C1 segment of cervical spinal cord (tissue), 14 donors: ENCODE results near the gene HOXC12.
A peak's percentile ranks its signal among the peaks of the same experiment; 100 is the strongest.

Experiments used
- DNase-seq, 14 donors: peaks; one replicate each; lab custom pipeline; 2025; lab: John Stamatoyannopoulos, UW

HOXC12 gene

DNA sequence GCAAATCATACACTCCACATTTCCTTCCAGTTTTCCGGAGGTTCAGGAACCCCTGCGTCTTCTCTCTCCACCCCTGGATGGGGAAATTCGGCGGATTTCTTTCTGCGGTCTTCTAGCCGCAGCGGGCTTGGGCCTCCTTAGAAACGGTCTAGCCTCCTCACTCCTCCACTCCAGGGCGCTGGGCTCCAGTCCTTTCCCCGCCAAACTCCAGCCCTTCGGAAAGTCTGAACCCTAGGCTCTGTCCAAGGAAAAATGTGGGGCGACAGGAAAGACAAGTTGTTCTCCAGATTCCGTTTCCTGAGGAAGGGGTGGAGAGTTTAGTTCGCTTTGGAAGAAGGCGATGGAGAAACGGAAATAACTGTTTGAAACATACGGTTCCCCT is 28.9 kb downstream of the HOXC12 start:
- DNase-seq, result no peak

DNA sequence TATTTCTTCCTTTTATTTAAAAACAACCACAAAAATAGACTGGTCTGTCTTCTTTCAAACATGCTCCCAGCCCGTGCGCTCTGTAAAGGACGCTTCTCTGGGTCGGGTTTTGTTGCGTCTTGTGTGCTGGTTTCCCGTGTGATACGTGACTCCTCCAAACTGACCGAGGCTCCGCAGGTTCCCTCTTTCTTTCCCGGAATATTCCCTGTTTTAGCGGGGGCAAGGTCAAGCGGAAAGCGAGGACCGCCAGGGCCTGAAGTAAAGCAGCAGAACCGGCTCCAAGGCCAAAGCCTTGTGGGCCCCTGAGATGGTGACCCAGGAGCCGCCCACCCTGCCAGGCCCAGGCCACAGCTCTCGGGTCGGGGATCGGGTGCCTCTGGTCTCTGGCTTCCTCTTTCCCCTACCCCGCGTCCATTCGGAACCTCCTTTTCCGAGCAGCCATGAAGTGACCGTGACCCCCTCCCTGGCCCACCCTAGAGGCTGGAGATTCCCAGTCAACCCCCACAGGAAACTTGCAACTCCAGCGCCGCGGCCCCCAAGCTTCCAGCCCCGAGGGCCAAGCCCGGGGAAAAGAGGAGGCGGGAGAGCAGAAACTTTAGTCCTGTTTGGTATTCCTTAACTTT is 29.4 kb downstream of the HOXC12 start:
- no peak for DNase-seq

DNA sequence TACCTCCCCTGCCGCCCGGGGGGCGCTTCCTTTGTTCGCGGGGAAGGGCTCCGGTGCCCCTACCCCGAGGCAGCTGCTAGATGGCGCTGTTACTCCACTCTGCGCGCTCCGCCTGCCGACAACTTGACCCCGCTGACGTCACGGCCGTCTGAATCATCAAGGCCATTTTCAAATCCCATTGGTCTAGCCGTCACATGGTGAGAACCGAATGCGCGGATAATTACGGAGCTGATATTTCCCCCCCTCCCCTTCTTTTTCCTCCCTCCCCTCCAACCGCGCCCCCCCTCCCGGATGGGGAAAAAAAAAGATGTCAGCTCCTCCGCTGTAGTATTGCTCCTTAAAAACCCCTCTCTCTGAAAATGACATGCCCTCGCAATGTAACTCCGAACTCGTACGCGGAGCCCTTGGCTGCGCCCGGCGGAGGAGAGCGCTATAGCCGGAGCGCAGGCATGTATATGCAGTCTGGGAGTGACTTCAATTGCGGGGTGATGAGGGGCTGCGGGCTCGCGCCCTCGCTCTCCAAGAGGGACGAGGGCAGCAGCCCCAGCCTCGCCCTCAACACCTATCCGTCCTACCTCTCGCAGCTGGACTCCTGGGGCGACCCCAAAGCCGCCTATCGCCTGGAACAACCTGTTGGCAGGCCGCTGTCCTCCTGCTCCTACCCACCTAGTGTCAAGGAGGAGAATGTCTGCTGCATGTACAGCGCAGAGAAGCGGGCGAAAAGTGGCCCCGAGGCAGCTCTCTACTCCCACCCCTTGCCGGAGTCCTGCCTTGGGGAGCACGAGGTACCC is 30.4 kb downstream of the HOXC12 start, which contains the start of gene HOXC10:
Gene HOXC10, plus strand, starts transcription at position 246 of the 791 bp plus-strand sequence. Its CDS starts 114 bp downstream, at position 360.
- DNase-seq, result peak in 10 of 14 donors; percentile 5 to 70 (median 41)

DNA sequence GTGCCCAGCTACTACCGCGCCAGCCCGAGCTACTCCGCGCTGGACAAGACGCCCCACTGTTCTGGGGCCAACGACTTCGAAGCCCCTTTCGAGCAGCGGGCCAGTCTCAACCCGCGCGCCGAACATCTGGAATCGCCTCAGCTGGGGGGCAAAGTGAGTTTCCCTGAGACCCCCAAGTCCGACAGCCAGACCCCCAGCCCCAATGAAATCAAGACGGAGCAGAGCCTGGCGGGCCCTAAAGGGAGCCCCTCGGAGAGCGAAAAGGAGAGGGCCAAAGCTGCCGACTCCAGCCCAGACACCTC is 30.9 kb downstream of the HOXC12 start:
- DNase-seq, result no peak

DNA sequence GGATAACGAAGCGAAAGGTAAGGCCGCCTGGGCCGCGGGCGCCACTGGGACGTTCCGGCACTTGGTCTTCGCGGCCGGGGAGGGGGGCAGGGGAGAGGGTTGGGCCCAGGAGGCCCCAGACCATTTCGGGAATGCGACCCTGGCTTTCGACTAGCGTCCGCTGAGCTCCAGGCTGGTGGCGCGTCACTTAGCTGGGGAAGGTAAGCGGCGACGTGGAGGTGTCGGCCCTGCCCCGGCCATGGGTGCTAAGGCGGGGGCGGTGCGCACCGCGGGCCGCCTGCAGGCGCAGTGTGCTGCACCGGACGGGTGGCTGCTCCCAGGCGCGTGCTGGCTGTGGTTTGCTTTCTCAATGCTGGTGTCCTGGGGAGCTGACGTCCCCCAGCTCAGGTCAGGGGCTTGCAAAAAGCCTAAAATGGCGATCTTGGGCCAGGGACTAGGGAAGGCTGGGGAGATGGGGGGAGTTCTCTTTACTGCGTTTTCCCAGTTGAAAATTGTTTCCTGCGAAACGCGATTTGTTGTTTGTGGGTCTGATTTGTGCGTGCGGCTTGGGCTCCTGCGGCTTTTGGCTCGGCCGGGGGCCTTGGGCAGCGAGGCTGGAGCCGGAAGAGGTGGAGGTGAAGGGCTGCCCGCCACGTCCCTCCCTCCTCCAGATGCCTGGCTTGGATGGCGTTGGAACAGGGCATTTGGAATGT is 31.4 kb downstream of the HOXC12 start:
- no peak for DNase-seq

DNA sequence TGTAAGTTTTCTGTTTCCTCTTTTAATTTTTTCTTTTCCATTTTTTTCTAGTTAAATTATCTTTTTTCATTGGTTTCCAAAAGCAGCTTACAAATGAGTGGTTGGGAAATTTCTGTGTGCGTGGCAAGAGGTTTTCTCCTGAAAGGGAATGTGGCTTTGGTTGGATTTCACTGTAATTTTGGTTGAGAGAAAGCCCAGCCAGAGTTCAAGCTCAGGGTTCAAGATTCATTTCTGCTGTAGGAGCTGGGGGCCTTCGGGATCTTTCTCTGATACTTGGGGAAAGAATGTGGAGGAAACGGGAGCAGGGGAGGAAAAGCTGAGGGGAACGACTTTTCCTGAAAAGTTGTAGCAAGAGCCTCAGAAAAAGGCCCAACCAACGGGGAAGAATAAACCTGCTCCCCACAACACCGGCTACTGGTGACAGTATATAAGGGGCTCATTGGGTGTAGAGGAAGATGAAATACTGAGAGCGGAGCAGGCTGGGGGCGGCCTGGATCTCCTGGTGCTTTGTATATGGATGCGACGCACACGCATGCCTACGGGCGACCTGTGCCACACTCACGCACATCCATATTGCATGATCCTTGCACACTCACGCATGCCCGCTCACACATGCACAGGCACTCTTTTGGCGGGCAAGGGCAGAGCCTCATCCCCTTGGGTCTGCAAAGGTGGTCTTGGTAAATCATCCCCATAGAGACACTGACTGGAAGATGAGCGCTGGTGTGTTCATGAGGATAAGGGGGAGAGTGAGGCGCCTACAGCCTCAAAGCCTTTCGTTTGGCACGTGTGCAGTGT is 32.2 kb downstream of the HOXC12 start:
- no peak for DNase-seq

DNA sequence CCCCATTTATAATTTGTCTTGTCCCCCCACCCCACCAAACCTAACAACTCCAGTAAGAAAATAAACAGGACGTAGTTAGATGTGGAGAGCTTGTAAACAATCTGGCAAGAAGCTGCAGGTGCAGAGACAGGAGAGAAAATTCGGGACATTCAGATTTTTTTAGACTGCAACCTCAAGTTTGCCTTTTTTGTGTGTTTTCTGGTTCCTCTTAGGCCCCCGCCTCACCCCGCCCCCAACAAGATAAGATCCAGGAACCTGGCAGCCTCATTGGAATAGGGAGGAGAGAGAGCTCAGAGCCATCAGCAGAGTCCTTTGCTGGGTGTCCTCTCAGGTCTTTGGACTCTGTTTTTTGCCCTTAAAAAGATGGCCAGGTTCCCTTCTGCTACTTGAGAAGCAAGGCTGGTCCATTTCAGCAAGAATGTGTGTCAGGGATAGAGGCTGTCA is 33.1 kb downstream of the HOXC12 start:
- DNase-seq, result no peak

DNA sequence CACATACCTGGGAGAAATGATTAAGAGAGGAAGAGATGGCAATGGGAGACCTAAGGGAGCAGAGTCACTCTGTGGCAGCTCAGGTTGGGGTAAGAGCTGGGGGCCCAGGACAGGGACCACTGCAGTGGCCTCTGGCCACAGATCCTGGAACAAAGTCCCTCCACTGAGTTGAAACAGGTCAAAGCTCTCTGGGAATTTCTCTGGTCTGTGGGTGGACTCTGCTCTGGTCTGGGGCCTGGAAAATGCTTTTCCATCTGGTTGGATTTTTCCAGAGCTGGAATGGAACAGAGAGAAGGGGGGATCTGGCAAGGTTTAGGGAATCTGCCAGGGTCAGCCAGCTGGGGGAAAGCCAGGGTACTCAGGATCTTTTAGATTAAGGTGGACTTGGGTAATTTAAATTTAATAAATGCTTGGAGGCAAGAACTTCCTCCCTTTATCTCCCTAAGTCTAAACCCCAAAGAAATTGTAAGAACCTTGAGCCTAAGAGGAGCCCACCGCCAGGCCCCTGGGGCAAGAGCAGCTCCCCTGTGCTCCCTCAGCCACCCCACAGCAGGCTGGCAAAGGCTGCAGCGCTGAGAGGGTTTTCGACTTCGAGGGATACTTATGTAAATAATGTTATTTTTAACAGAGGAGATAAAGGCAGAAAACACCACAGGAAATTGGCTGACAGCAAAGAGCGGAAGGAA is 34.0 kb downstream of the HOXC12 start:
- DNase-seq, result no peak

DNA sequence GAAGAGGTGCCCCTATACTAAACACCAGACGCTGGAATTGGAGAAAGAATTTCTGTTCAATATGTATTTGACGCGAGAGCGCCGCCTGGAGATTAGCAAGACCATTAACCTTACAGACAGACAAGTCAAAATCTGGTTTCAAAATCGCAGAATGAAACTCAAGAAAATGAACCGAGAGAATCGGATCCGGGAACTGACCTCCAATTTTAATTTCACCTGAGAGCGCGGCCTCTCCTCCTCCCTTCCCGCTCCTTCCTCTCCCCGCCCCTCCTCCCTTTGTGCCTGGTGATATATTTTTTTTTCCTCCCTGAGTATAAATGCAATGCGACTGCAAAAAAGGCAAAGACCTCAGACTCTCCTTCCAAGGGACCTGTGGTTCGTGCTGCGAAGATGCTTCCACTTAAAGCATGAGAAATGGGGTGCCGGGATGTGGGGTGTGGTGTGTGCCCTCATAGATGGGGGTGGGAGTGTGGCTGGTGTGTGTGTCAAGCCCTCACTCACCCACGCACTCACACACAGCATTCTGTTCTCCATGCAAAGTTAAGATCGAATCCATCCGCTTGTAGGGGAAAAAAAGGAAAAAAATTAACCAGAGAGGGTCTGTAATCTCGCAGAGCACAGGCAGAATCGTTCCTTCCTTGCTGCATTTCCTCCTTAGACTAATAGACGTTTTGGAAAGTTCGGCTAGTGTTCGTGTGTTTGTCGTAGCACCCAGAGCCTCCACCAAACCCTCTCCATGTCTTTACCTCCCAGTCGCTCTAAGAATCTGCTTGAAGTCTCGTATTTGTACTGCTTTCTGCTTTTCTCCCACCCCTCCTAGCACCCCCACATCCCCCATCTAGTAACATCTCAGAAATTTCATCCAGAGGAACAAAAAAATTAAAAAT is 34.8 kb downstream of the HOXC12 start:
- no peak for DNase-seq

DNA sequence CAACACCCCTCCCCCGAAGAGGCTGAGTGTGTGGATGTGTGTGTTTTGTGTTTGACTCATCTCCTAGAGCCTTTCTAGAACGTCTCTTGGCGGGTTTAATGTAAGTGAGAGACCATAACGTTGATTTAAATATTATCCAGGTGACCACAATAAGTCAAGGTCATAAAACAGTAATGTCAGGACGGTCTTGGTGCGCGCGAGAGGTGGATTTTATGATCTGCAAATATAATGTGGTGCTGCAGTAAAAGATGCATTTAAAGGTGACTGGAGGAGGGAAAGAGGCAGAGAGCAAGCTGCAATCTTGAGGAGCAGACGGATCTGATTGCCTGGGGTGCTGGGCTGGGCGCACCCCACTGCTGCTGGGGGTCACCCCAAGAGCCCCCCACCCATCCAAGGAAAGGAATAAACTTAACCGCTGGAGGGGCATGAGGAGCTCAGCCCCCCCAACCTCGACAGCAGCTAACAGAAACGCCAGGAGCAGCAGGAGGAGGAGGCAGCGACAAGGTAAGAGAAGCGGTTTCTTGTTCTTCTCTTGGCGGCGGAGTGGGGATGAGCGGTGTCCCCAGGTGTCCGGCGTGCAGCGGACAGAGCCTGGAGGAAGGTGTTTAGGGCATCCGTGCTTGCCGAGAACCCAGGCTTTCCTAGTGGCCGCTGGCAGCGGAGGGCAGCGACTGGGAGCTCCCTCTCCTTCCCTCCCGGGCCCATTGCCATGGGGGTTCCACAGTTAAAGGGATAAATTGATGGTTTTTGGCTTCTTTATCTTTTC is 35.8 kb downstream of the HOXC12 start:
- no peak for DNase-seq

DNA sequence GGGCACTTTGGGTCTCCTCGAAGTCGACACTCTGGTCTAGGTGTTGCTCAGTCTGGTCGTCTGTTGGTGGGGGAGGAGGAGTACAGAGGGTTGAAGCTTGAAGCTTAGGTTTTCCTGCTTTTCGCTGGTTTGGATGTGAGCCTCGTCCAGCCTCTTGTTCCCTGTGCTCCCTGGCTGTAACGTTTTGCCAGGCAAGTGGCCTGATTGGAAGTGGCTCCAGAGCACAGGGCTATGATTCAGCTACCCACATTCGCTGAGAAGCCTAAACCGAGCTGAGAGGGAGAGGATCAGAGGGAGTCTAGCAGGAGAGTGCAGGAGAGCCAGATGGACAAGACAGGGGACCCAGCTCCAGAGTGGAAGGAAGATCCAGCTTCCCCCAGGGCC is 36.4 kb downstream of the HOXC12 start:
- DNase-seq, result no peak

DNA sequence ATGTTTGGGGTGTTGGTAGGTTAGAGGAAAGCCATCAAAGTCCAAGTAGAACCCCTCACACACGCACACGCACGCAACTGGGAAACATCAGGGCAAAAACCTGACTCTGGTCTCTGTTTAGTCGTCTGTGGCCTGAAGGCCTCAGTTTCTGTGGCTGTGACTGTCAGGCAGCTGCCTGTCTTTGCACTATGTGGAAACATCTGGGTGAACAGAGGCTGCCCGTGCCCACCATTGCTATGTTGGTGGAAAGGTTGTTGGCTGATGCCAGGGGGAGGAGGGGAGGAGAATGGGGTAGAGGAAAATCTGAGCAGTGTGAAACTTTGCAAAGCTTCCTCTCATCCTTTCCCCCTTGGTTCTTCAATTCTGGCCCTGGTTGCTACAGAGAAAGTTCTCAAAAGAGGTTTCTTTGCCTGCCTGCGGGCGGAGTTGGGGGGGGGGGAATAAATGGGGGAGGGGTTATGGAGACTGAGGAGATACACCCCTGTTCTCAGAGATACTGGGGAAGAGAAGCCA is 37.7 kb downstream of the HOXC12 start:
- DNase-seq, result no peak

DNA sequence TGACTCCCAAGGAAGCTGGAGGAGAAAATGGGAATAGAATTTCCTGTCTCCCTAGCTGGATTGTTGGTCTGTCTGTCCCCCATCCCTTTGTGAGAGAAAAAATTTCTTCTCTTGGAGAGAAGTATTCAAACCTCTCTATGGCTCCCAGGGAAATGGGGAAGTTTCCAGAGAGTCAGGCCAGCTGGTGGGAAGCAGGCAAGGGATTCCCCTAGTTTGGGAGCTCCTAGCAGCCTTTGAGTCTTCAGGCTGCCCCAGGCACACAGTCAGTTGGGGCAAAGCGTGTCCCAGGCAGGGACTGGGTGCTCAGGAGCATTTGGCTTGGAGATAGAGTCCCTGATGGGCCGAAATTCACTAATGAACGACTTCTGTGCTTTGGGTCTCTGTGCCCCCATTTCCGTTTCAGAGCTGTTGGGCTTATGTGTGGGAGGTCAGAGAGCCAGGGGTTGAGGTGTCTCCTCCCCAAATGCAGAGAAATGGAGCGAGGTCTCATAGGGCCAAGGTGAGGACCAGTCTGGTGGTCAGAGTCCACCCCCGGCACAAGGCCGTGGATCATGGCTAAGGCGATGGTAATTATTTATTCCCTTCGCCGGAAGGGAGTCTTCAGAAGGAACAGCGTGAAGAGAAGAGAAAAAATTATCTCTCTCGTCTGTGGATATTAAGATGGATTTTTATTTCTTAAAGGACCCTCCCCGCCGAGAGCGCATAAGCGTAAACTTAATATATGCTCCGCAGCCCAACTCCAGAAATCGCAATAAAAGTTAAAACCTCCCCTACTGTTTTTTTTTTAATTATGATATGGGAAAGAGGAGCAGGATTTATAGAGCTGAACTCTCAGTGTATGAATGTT is 38.7 kb downstream of the HOXC12 start:
- DNase-seq, result no peak

DNA sequence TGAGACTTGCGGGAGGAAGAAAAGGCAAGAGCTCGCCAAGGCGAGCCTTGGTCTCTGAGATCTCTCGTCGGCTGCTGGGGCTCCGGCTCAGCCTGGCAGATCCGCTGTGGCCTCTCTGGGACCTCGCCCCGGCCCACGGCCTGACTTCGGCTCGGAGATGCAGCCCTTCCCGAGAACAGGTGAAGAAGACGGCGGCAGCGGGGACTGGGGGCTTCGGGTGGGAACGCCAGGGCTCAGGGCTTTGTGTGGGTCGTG is 39.2 kb downstream of the HOXC12 start:
- no peak for DNase-seq

DNA sequence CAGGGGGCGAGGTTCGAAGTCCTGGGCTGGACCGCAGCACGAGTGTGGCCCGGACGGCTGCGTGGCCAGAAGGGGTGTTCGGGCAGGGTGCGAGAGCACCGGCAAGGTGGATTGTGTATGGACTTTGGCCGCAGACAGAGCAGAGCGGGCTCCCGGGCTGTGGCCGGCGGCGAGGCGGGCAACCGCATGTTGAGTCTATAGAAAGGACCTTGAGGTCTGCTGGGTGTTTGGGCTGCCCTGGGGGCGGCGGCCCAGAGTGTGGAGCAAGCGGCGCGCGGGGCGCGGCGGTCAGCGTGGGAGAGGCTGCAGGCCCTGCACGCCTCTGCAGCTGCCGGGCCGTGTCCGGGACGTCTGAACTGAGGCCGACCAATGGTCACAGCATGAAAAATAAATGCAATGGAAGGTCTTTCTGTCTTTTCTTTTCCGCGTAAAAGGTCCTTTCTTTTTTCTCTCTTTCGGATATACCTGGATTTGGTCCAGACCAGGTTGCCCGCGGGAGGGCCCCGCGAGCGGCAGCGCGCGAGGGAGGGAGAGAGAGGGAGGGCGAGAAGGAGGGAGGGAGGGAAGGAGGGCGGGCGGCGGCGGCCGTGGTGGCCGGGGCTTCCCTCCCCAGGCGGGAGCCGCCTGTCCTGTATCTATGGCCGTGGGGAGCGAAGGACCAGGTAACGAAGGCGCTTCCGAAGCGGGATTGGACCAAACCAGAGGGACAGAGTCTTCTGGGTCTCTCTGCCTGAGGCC is 39.7 kb downstream of the HOXC12 start:
- no peak for DNase-seq

DNA sequence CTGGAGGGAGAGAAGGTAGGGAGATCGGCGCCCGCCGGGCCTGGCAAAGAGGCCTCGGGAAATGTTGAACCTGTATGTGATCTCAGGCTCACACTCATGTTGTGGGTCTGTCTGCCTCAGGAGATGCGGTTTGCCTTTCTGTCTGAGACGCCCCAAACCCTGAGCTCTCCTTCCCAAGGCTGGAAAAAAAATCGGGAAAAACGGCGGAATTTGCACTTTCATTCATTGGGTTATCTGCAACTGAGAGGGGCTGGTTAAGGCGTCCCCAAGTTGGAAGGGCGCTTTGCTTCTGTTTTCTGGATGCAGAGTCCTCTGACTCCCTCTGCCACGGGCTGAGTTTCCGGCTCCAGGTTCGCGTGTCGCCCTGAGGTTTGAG is 40.3 kb downstream of the HOXC12 start:
- DNase-seq, result no peak

DNA sequence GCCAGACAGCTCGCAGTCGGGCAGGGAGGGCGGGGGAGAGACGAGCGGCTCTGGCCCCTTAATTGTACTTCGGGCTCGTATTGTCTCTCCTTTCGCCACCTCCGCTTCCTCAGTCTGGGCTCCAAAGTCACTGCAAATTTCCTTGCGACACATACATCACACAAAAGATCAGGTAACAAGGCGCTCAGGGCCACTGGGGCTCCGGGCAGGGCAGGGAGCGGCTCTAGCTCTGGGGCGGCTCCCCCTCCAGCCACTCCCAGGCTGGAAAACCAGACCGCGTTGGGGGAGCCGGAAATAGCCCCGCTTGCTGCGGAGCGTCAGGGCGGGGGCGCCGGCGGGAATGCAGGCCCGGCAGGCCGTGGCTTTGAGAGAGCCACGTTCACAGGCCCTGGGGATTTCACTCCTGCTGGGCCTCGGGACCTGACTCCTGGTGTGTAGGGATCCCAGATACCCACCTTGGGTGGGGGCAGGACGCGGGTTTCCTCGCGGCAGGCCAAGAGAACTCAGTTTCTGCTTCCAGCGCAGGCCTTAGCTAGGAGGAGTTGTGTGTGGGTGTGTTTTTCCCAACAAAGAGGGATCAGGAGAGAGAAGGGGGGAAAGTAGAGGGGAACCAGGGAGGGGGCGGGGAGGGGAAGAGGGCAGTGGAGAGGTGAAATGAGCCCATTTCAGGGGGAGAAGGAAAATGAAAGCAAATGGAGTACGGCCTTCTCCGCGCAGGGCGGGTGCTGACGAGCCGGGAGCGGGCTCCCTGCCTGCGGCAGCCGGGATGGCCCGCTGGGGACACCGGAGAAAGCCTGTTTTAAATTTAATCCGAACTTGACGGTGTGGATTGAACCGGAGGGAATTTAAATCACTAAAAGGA is 40.9 kb downstream of the HOXC12 start:
- DNase-seq, result no peak
